OCI-LY1 (cell line): Measurements from ENCODE around the gene ASB8.

Source experiments
- EZH2 ChIP-seq: fragments of 200-600 bp; sonication (generic), shearing (Covaris generic); IDR thresholded peaks from 2 replicates; pipeline ENCODE4 v1.8.0; 2017; ENCODE audit warnings: borderline replicate concordance, mixed run types, mild to moderate bottlenecking, antibody characterized with exemption, low read length, moderate library complexity, mixed read lengths
- TF ChIP-seq, protein P1 (sequence below): fragments of 200-600 bp; sonication (generic), shearing (Covaris generic); IDR thresholded peaks from 2 replicates; pipeline ENCODE4 v1.5.1; 2017; ENCODE audit warnings: mild to moderate bottlenecking, antibody characterized with exemption, low read length, moderate library complexity, mixed read lengths

DNA sequence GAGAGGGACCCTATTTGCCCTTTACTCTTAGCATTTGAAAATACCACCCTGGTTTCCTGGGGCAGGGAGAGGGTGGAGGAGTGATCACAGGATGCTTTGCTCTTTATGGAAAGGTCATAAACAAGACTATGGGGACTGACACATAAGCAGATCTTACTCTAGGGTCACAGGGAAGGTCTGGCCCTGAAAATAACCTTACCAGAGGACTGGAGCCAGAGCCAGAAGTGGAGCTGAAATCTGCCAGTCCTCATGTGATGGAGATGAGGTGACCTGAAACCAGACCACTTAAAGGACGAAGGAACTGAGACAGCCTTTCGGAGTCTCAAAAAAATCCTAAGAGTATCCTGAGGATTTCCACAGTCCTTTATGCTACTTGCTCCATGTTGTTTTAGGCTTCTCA is 25.8 kb downstream of the ASB8 start:
- TF ChIP-seq, protein P1, sequence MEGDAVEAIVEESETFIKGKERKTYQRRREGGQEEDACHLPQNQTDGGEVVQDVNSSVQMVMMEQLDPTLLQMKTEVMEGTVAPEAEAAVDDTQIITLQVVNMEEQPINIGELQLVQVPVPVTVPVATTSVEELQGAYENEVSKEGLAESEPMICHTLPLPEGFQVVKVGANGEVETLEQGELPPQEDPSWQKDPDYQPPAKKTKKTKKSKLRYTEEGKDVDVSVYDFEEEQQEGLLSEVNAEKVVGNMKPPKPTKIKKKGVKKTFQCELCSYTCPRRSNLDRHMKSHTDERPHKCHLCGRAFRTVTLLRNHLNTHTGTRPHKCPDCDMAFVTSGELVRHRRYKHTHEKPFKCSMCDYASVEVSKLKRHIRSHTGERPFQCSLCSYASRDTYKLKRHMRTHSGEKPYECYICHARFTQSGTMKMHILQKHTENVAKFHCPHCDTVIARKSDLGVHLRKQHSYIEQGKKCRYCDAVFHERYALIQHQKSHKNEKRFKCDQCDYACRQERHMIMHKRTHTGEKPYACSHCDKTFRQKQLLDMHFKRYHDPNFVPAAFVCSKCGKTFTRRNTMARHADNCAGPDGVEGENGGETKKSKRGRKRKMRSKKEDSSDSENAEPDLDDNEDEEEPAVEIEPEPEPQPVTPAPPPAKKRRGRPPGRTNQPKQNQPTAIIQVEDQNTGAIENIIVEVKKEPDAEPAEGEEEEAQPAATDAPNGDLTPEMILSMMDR: no peak
- no peak for TF ChIP-seq EZH2
